HepG2 (cell line): ENCODE results near the gene PDGFRA.
"Not testable (repeated sequence)": the region's sequence is repeated elsewhere in the genome, so short reads cannot be mapped to it uniquely, and the experiment has no call there.

Experiments used
- CBX1 ChIP-seq: IDR thresholded peaks from one replicate; pipeline ENCODE4 v1.6.1; 2016; ENCODE audit warnings: antibody characterized with exemption, low read depth
- CREB1 ChIP-seq, 2 experiments: fragments of 450-650 bp in 1 of 2; IDR thresholded peaks; 2 replicates each; pipeline ENCODE4 v1.6.1; 2016 to 2017; ENCODE audit warnings: control low read depth in 1 of 2, mild to moderate bottlenecking in 1 of 2, missing compliant biosample characterization in 1 of 2, missing genetic modification characterization in 1 of 2
- EZH2 ChIP-seq: conservative IDR thresholded peaks from 2 replicates; pipeline ENCODE4 v1.6.1; 2012; ENCODE audit warnings: mild to moderate bottlenecking, low read depth, low read length, moderate library complexity
- HOXA7 ChIP-seq: sonication (generic); formaldehyde crosslinking; IDR thresholded peaks from 2 replicates; pipeline ENCODE4 v1.8.1; 2022; ENCODE audit warnings: mild to moderate bottlenecking, missing genetic modification reagents, moderate library complexity
- KAT2B ChIP-seq: fragments of 150-350 bp; IDR thresholded peaks from 2 replicates; pipeline ENCODE4 v1.6.1; 2014; ENCODE audit warnings: low read depth, low read length, borderline replicate concordance
- PAX8 ChIP-seq: sonication (generic); formaldehyde crosslinking; IDR thresholded peaks from 2 replicates; pipeline ENCODE4 v1.8.0; 2022; ENCODE audit warnings: mild to moderate bottlenecking, missing genetic modification reagents, borderline replicate concordance
- PCBP2 ChIP-seq: fragments of 200-400 bp; formaldehyde crosslinking; optimal IDR thresholded peaks from 2 replicates; pipeline ENCODE3; 2018; ENCODE audit warnings: low read length, low read depth; ENCODE audit not compliant: poor library complexity, severe bottlenecking
- SRF ChIP-seq: IDR thresholded peaks from 2 replicates; pipeline ENCODE4 v1.6.1; 2011; ENCODE audit warnings: mild to moderate bottlenecking, low read depth, low read length, moderate library complexity
- ZNF496 ChIP-seq: sonication (generic); formaldehyde crosslinking; IDR thresholded peaks from 2 replicates; pipeline ENCODE4 v1.8.1; 2023; ENCODE audit warnings: mild to moderate bottlenecking, moderate library complexity, missing genetic modification reagents; ENCODE audit not compliant: insufficient replicate concordance
- TF ChIP-seq, protein P1 (sequence below): sonication (generic); formaldehyde crosslinking; IDR thresholded peaks from 2 replicates; pipeline ENCODE4 v1.5.0; 2020; ENCODE audit warnings: mild to moderate bottlenecking, missing genetic modification reagents, moderate library complexity

- not testable (repeated sequence) for TF ChIP-seq ZNF496 (CRISPR knock-in tag); PCBP2; CREB1 (IDR thresholded peaks at IDR 0.05); CREB1 (CRISPR knock-in tag; IDR thresholded peaks at IDR 0.05); PAX8 (CRISPR knock-in tag); KAT2B; SRF; EZH2; HOXA7; CBX1
- TF ChIP-seq, protein P1, sequence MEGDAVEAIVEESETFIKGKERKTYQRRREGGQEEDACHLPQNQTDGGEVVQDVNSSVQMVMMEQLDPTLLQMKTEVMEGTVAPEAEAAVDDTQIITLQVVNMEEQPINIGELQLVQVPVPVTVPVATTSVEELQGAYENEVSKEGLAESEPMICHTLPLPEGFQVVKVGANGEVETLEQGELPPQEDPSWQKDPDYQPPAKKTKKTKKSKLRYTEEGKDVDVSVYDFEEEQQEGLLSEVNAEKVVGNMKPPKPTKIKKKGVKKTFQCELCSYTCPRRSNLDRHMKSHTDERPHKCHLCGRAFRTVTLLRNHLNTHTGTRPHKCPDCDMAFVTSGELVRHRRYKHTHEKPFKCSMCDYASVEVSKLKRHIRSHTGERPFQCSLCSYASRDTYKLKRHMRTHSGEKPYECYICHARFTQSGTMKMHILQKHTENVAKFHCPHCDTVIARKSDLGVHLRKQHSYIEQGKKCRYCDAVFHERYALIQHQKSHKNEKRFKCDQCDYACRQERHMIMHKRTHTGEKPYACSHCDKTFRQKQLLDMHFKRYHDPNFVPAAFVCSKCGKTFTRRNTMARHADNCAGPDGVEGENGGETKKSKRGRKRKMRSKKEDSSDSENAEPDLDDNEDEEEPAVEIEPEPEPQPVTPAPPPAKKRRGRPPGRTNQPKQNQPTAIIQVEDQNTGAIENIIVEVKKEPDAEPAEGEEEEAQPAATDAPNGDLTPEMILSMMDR (CRISPR knock-in tag) = not testable (repeated sequence)
Observed at GRCh38 chr4:54334769-54335168, 105.7 kb downstream of the PDGFRA start.
